Ectodermal cell (in vitro differentiated cells): ENCODE measurements around the gene ATP8B2.

Source experiments
- H3K27ac ChIP-seq: 2 replicates; pipeline ENCODE4 v1.7.0; 2013; ENCODE audit warnings: mild to moderate bottlenecking, low read depth, low read length; ENCODE audit not compliant: insufficient read depth, poor library complexity, severe bottlenecking
- H3K27me3 ChIP-seq: 2 replicates; pipeline ENCODE4 v1.7.0; 2013; ENCODE audit warnings: mild to moderate bottlenecking, low read length; ENCODE audit not compliant: insufficient read depth, control insufficient read depth, poor library complexity, severe bottlenecking
- H3K36me3 ChIP-seq: one replicate; pipeline ENCODE4 v1.7.0; 2013; ENCODE audit warnings: low read length; ENCODE audit not compliant: control insufficient read depth, insufficient read depth
- H3K4me1 ChIP-seq: one replicate; pipeline ENCODE4 v1.7.0; 2013; ENCODE audit warnings: low read length; ENCODE audit not compliant: control insufficient read depth, insufficient read depth
- H3K4me3 ChIP-seq: 2 replicates; pipeline ENCODE4 v1.7.0; 2013; ENCODE audit warnings: low read depth, low read length, control low read depth; ENCODE audit not compliant: insufficient read depth
- H3K9me3 ChIP-seq: 2 replicates; pipeline ENCODE4 v1.7.0; 2013; ENCODE audit warnings: mild to moderate bottlenecking, low read length, moderate library complexity; ENCODE audit not compliant: control insufficient read depth
- WGBS, 2 experiments: methylation state at CpG; one replicate each; pipeline ENCODE4 v1.1.7; 2013; ENCODE audit warnings: missing lambda C conversion rate in 2 of 2; 5-methylcytosine and 5-hydroxymethylcytosine counted together

Gene ATP8B2

DNA sequence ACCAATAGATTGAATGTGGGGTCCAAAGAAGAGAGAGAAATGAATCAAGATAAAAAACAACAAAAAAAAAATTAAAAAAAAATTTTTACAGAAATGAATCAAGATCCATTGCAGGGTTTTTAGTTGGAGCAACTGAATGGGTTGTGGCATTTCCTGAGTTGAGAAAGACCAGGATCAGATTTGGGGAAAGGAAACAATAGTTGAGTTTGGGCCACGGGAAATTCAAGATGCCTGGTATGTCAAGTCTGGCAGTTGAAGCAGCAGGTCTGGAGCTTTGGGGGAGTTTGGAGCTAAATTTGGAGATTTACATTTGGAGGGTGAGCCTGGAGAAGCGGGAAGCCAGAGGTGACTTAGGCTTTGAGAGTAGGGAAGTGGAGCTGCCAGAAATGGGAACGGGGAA, 22.6 kb downstream of the ATP8B2 start:
- Histone ChIP-seq H3K4me3 (no peak overlapping the region), H3K36me3 (peaks cover 34% of the 10 kb centered on the region), H3K9me3 (no peaks in the 10 kb centered on the region), H3K27ac (no peak overlapping the region), H3K27me3 (peaks cover 14% of the 10 kb centered on the region), H3K4me1 (peaks cover 6% of the 10 kb centered on the region)
- 95% methylated on average over 3 of the region's 3 CpGs for WGBS, 2 experiments

DNA sequence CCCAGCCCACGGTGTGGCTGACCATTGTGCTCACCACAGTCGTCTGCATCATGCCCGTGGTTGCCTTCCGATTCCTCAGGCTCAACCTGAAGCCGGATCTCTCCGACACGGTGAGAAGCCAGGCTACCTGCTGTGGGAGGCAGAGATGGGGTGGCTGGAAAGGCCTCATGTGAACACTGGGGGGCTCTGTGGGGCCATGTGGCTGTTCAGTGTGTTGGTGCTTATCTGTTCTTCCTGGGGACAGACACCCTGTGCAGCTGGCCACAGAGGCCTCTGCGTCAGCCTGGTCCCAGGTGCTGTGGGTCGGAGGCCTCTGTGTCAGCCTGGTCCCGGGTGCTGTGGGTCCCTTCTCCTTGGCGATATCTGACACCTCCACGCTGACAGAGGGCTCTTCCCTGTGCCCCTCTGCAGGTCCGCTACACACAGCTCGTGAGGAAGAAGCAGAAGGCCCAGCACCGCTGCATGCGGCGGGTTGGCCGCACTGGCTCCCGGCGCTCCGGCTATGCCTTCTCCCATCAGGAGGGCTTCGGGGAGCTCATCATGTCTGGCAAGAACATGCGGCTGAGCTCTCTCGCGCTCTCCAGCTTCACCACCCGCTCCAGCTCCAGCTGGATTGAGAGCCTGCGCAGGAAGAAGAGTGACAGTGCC, 23.2 kb downstream of the ATP8B2 start:
- Histone ChIP-seq H3K27ac (no peak overlapping the region), H3K9me3 (no peaks in the 10 kb centered on the region), H3K36me3 (peaks cover 30% of the 10 kb centered on the region), H3K4me3 (no peak overlapping the region), H3K4me1 (peaks cover 6% of the 10 kb centered on the region), H3K27me3 (peaks cover 20% of the 10 kb centered on the region)
- WGBS, 2 experiments, result 92 to 93% methylated on average over 27 of the region's 27 CpGs

DNA sequence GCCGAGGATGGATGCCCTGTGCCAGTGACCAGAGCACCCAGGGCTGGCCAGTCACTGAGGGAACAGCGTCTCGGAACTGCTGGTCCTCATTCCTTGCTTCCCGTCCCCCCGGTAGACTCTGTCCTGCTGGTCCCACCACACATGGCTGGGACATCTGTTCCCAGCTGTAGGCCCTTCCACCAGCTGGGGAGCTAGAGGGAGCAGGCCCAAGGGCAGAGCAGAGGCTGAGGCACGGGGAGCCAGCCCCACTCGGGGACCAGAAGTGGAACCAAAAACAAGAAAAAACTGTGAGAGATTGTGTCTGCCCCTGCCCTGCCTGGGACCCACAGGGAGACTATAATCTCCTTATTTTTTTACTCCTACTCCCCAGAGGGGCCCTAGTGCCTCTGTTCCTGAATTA, 23.8 kb downstream of the ATP8B2 start:
- WGBS, 2 experiments, result 91 to 92% methylated on average over 7 of the region's 7 CpGs
- peaks cover 25% of the 10 kb centered on the region for H3K36me3 ChIP-seq
- no peak overlapping the region for H3K27ac ChIP-seq
- H3K4me3 ChIP-seq, result no peak overlapping the region
- H3K4me1 ChIP-seq, result peaks cover 6% of the 10 kb centered on the region
- peaks cover 26% of the 10 kb centered on the region for H3K27me3 ChIP-seq
- H3K9me3 ChIP-seq, result no peaks in the 10 kb centered on the region

DNA sequence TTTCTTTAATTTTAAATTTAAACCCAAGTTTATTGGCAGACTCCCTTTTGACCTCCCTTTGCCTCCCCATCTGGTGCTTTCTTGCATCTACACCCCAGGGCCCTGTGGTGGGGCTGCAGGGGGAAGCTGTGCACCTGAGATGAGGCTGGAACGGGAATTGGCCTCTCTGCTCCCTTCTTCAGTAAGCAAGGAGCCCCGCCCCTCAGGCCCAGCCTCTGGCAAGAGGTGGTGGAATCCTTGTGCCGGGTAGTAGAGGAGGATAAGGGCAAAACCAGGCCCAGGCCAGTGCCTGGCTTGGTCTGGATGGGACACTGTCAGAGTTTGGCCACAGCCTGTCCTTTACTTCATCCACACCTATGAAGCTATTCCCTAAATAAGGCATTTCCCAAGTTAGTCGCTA, 25.1 kb downstream of the ATP8B2 start:
- Histone ChIP-seq H3K36me3 (peaks cover 21% of the 10 kb centered on the region), H3K27ac (no peak overlapping the region), H3K27me3 (peaks cover 26% of the 10 kb centered on the region), H3K4me3 (no peak overlapping the region), H3K9me3 (no peaks in the 10 kb centered on the region), H3K4me1 (peaks cover 6% of the 10 kb centered on the region)
- WGBS, 2 experiments, result 76 to 90% methylated on average over 4 of the region's 4 CpGs

DNA sequence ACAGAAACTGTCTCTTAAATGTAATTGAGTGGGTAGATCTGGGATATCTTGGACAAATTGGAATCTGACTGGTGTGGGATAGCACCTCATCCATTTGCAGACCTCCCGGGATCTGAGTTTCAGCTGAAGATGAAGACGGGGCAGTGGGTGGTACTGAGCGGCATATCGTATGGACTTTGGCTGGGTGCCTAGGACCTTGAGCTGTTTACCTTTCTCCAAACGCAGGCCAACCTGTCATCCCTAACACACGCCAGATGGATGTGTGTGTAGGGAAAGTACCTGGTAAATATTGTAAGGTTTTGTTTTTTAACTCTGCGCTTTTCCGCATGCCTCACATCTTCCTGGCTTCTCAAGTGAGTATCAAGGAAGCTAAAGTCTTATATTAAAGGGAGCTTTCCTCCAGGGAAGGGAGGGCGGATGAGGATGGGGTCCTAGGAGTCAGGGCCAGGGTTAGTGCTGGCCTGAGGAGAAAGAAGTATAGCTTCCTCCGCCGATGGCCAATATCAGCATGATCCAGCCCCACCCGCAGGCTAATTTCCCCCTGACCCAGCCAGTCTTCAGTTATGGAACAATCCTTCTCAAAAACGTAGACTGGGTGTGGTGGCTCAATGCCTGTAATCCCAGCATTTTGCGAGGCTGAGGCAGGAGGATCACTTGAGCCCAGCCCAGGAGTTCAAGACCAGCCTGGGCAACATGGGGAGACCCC, 26.2 kb downstream of the ATP8B2 start:
- Histone ChIP-seq H3K4me3 (no peak overlapping the region), H3K36me3 (peaks cover 11% of the 10 kb centered on the region), H3K27ac (no peak overlapping the region), H3K9me3 (no peaks in the 10 kb centered on the region), H3K27me3 (peaks cover 26% of the 10 kb centered on the region), H3K4me1 (peaks cover 6% of the 10 kb centered on the region)
- 92 to 95% methylated on average over 14 of the region's 14 CpGs for WGBS, 2 experiments

DNA sequence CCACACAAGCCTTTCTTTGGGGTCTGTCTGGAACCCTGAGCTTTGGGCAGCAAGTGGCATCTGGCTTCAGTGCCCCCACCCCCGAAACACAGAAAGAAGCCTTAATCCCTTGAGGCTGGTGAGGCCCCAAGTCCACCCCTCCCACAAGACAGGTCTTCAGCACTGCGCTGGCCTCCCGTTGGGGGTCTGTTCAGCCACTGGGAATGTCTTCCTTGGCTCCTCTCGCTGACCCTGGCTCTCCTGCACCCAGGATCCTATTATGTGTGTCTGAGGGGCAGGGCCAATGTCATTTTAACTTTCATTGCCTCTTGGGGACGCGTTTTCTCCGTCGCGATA, 26.9 kb downstream of the ATP8B2 start:
- Histone ChIP-seq H3K36me3 (peaks cover 7% of the 10 kb centered on the region), H3K27me3 (peaks cover 26% of the 10 kb centered on the region), H3K9me3 (no peaks in the 10 kb centered on the region), H3K27ac (no peak overlapping the region), H3K4me3 (peak overlapping the region; percentile 8), H3K4me1 (peaks cover 6% of the 10 kb centered on the region)
- WGBS, 2 experiments, result 22 to 23% methylated on average over 9 of the region's 9 CpGs

DNA sequence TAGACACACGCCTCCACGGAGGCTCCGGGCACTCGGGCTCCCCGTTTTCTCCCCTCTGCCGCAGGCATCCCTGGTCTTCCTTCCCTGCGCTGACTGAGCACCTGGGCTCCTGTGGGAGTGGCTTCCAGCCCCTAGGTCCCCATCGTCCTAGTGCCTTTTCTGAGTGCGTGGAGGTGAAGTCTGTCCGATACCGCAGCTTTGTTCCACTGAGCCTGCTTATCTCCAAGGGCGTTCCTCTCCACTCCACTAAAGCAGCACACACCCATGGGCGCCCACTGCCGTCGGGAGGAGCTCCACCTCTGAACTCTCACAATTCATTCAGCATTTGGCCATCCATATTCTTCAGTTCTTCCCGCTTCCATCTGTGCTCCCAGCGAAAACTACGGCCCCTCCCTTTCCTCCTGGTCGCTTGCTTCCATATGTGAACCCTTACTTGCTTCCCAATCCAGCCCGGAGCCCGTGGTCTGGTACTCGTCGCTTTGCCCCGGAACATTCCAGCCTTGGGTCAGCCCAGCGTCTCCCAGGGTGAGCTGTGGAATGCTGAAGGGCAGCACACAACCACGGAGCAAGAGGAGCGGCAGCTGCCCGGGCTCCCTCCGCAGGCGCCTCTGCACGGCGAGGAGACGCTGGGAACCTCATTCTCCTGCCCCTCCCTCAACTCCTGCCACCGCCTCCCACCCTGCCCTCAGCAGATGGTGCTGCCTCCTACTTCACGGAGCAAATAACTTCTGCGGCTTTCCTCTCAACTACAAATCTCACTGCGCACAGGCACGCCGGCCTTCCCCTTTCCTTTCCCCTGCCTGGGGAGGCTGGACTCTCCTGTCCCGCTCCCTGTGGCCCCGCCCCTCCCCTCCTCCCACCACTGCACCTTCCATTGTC, 27.5 kb downstream of the ATP8B2 start:
- H3K36me3 ChIP-seq, result peaks cover 5% of the 10 kb centered on the region
- H3K27me3 ChIP-seq, result peaks cover 26% of the 10 kb centered on the region
- peaks cover 6% of the 10 kb centered on the region for H3K4me1 ChIP-seq
- H3K9me3 ChIP-seq, result no peaks in the 10 kb centered on the region
- H3K27ac ChIP-seq, result peak overlapping the region; percentile 1
- 3 to 5% methylated on average over 41 of the region's 41 CpGs for WGBS, 2 experiments
- H3K4me3 ChIP-seq, result peak overlapping the region; percentile 8

DNA sequence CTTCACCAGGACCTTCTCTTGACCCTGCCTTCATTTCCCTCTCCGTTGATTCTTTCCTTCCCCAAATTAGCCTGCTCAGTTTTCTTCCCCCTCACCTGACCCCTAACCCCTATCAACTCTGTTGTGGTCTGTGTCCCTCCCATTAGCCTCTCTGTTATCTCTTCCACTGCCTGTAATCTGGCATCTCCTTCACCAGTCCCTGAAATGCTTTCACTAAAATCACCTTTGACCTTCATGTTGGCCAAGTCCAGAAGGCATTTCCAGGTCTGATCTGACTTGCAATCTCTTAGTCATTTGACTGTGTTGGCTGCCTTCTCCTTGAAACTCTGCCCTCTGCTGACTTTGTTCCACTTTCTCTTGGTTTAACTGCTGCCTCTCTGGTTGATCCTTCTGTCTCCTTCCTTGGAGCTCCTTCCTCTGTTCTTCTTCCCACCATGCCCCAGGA, 28.2 kb downstream of the ATP8B2 start:
- peak overlapping the region; percentile 8 for H3K4me3 ChIP-seq
- no peaks in the 10 kb centered on the region for H3K36me3 ChIP-seq
- peaks cover 26% of the 10 kb centered on the region for H3K27me3 ChIP-seq
- H3K27ac ChIP-seq, result peak overlapping the region; percentile 1
- H3K9me3 ChIP-seq, result no peaks in the 10 kb centered on the region
- 13 to 15% methylated on average over 1 of the region's 1 CpG for WGBS, 2 experiments
- peaks cover 6% of the 10 kb centered on the region for H3K4me1 ChIP-seq

DNA sequence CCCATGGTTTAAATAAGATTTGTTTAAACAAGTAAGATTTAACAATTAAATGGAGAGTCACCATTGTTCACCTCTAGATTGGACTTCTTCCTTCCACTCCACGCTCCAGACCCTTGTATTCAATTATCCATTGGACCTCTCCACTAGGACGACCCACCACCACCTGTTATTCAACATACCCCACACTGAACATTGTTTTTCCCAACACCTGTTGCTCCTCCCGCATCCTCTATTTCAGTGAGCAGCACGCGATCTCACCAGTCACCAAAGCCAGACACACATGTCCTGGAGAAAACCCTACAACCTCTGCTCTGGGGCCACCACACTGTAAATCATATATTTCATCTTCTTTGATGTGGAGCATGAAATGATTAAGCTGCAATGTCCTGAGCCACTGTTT, 28.6 kb downstream of the ATP8B2 start:
- Histone ChIP-seq H3K4me3 (no peak overlapping the region), H3K36me3 (no peaks in the 10 kb centered on the region), H3K4me1 (peaks cover 6% of the 10 kb centered on the region), H3K27me3 (peaks cover 26% of the 10 kb centered on the region), H3K27ac (no peak overlapping the region), H3K9me3 (no peaks in the 10 kb centered on the region)
- 92 to 93% methylated on average over 5 of the region's 5 CpGs for WGBS, 2 experiments

DNA sequence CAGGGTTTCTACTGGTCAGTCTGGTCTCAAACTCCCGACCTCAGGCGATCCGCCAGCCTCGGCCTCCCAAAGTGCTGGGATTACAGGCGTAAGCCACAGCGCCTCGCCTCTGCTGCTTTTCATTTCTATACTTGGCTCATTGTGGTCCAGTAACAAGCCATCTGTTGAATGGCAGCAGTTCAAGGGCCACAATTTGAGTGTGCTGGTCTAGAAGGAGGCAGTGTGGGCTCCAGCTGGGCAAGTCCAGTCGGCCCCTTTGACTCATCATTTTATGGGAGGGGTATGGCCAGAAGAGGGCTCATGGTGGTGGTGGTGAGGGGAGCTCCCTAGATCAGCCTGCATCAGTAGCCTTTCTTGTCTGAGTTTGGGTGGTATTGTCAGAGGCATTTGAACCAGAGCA, 33.2 kb downstream of the ATP8B2 start:
- no peak overlapping the region for H3K4me3 ChIP-seq
- no peaks in the 10 kb centered on the region for H3K4me1 ChIP-seq
- WGBS, 2 experiments, result 95 to 96% methylated on average over 8 of the region's 8 CpGs
- H3K36me3 ChIP-seq, result no peaks in the 10 kb centered on the region
- no peaks in the 10 kb centered on the region for H3K9me3 ChIP-seq
- H3K27ac ChIP-seq, result no peak overlapping the region
- peaks cover 6% of the 10 kb centered on the region for H3K27me3 ChIP-seq
